B cell (primary cell): ENCODE results near the gene GNB1. TPM values are rescaled to one million over a fixed set of nuclear protein-coding genes. Genes with fewer than 3 reads are reported as not detected.

Source experiments
- ATAC-seq: fragments of 200-7000 bp; cut with Tn5 transposase; one replicate; pipeline ENCODE4 v1.10.0; 2021; ENCODE audit warnings: low read depth, mild to moderate bottlenecking, moderate number of reproducible peaks, moderate library complexity
- CTCF ChIA-PET: fragments of 350-600 bp; sonication (Branson Sonifier 250); formaldehyde crosslinking; loops from one replicate; lab custom pipeline; 2021; ENCODE audit warnings: antibody characterized with exemption, inconsistent platforms; lab: Charles Lee
- POLR2A ChIA-PET: fragments of 350-600 bp; sonication (Branson Sonifier 250); formaldehyde crosslinking; loops from one replicate; lab custom pipeline; 2021; ENCODE audit warnings: antibody characterized with exemption; lab: Charles Lee
- DNase-seq: peaks from one replicate; pipeline ENCODE4 v3.0.0; 2013
- H2AFZ ChIP-seq: 2 replicates; pipeline ENCODE4 v1.6.1; 2012; ENCODE audit warnings: mild to moderate bottlenecking, low read depth, low read length; ENCODE audit not compliant: insufficient read depth, poor library complexity, severe bottlenecking
- H3K27ac ChIP-seq, 2 donors: 1 replicate in 1 of 2; 2 replicates in 1 of 2; pipeline ENCODE4 v1.5.1; 2012 to 2013; ENCODE audit warnings: low read length in 2 of 2, mild to moderate bottlenecking in 2 of 2, moderate library complexity in 1 of 2
- H3K27me3 ChIP-seq, 4 experiments: fragments of 200-600 bp in 1 of 4; sonication (generic) in 1 of 4; replicated peaks in 1 of 4; 1 replicate in 2 of 4; 2 replicates in 2 of 4; pipeline versions ENCODE4 v1.6.1 to v1.7.0; 2013 to 2016; ENCODE audit warnings: low read length in 3 of 4, mild to moderate bottlenecking in 2 of 4, mixed read lengths in 1 of 4, moderate library complexity in 1 of 4; ENCODE audit not compliant: insufficient read depth in 4 of 4, control insufficient read depth in 3 of 4; ENCODE audit errors: control extremely low read depth in 1 of 4
- H3K36me3 ChIP-seq, 2 experiments: replicated peaks in 1 of 2; 1 replicate in 1 of 2; 2 replicates in 1 of 2; pipeline versions ENCODE4 v1.6.1 to v1.7.1; 2013; ENCODE audit warnings: low read length in 1 of 2; ENCODE audit not compliant: insufficient read depth in 2 of 2, control insufficient read depth in 1 of 2; ENCODE audit errors: control extremely low read depth in 1 of 2, extremely low read depth in 1 of 2
- H3K4me1 ChIP-seq, 2 donors: fragments of 200-600 bp in 1 of 2; sonication (generic) in 1 of 2; 1 replicate in 1 of 2; 2 replicates in 1 of 2; pipeline versions ENCODE4 v1.5.1 to v1.6.1; 2013 to 2017; ENCODE audit warnings: low read length in 2 of 2; ENCODE audit not compliant: control insufficient read depth in 2 of 2, insufficient read depth in 2 of 2
- H3K4me2 ChIP-seq: replicated peaks from 2 replicates; pipeline ENCODE3; 2012; ENCODE audit warnings: mild to moderate bottlenecking, low read depth, low read length; ENCODE audit not compliant: poor library complexity, severe bottlenecking
- H3K4me3 ChIP-seq, 5 experiments: fragments of 200-600 bp in 1 of 5; sonication (generic) in 1 of 5; 1 replicate in 3 of 5; 2 replicates in 2 of 5; pipeline versions ENCODE4 v1.5.1 to v1.7.0; 2011 to 2016; ENCODE audit warnings: low read length in 4 of 5, mild to moderate bottlenecking in 4 of 5, low read depth in 2 of 5, control low read depth in 1 of 5, moderate library complexity in 1 of 5; ENCODE audit not compliant: insufficient read depth in 1 of 5; ENCODE audit errors: control extremely low read depth in 1 of 5, extremely low read depth in 1 of 5
- H3K79me2 ChIP-seq: fragments of 200-600 bp; sonication (generic); one replicate; pipeline ENCODE4 v1.6.0; 2016; ENCODE audit warnings: low read length; ENCODE audit not compliant: control insufficient read depth, insufficient read depth
- H3K9ac ChIP-seq: fragments of 200-600 bp; sonication (generic); 2 replicates; pipeline ENCODE4 v1.6.1; 2017; ENCODE audit warnings: mild to moderate bottlenecking, low read length, moderate library complexity
- H3K9me3 ChIP-seq, 3 donors: one replicate each; pipeline versions ENCODE4 v1.6.1 to v1.7.1; 2013; ENCODE audit warnings: low read length in 2 of 3; ENCODE audit not compliant: control insufficient read depth in 2 of 3, insufficient read depth in 1 of 3; ENCODE audit errors: control extremely low read depth in 1 of 3
- H4K20me1 ChIP-seq: 2 replicates; pipeline ENCODE4 v1.6.0; 2012; ENCODE audit warnings: mild to moderate bottlenecking, low read length; ENCODE audit not compliant: insufficient read depth, control insufficient read depth, poor library complexity, severe bottlenecking
- H3K27ac Mint-ChIP-seq: one replicate; pipeline ENCODE4 v1.8.0; 2021; ENCODE audit warnings: mixed read lengths
- H3K27me3 Mint-ChIP-seq: one replicate; pipeline ENCODE4 v1.8.0; 2021; ENCODE audit warnings: mixed read lengths
- H3K4me1 Mint-ChIP-seq: one replicate; pipeline ENCODE4 v1.8.0; 2021; ENCODE audit warnings: mixed read lengths
- H3K4me3 Mint-ChIP-seq: one replicate; pipeline ENCODE4 v1.8.0; 2021; ENCODE audit warnings: mixed read lengths
- H3K9me3 Mint-ChIP-seq: one replicate; pipeline ENCODE4 v1.8.0; 2022; ENCODE audit warnings: mixed read lengths; ENCODE audit not compliant: insufficient read depth
- EZH2 ChIP-seq: IDR thresholded peaks from 2 replicates; pipeline ENCODE4 v1.6.1; 2012; ENCODE audit warnings: borderline replicate concordance, low read depth, mild to moderate bottlenecking, moderate library complexity, low read length; ENCODE audit not compliant: insufficient read depth, poor library complexity, severe bottlenecking
- WGBS: methylation state at CpG from one replicate; pipeline ENCODE4 v1.1.5; 2013; ENCODE audit warnings: missing lambda C conversion rate; ENCODE audit not compliant: insufficient coverage; 5-methylcytosine and 5-hydroxymethylcytosine counted together
- intact Hi-C: fragments of 100-400 bp; cut with micrococcal nuclease; formaldehyde crosslinking; loops from one replicate; pipeline ENCODE4 v1.10.0; 2022
- polyA plus RNA-seq: library from polyadenylated mRNA; depleted of rRNA; stranded (reverse); fragments of >200 nt; gene quantifications from 2 replicates; pipeline ENCODE4 v1.2.3, GENCODE V29; 2012
- total RNA-seq, 2 donors: library from RNA; stranded (reverse); fragments of 120-200 nt in 1 of 2; gene quantifications; 1 replicate in 1 of 2; 2 replicates in 1 of 2; pipeline versions ENCODE4 v1.2.3 to v1.2.4, GENCODE V29; 2013 to 2022
- TF ChIP-seq, protein P1 (sequence below): fragments of 200-600 bp; IDR thresholded peaks from one replicate; pipeline ENCODE4 v1.8.0; 2022; ENCODE audit warnings: antibody characterized with exemption, mild to moderate bottlenecking

GNB1 gene
- total and polyA plus RNA-seq, 2 donors (not counting 1 experiment from before 2014, with no cell fraction given), result 249 to 269 TPM

DNA sequence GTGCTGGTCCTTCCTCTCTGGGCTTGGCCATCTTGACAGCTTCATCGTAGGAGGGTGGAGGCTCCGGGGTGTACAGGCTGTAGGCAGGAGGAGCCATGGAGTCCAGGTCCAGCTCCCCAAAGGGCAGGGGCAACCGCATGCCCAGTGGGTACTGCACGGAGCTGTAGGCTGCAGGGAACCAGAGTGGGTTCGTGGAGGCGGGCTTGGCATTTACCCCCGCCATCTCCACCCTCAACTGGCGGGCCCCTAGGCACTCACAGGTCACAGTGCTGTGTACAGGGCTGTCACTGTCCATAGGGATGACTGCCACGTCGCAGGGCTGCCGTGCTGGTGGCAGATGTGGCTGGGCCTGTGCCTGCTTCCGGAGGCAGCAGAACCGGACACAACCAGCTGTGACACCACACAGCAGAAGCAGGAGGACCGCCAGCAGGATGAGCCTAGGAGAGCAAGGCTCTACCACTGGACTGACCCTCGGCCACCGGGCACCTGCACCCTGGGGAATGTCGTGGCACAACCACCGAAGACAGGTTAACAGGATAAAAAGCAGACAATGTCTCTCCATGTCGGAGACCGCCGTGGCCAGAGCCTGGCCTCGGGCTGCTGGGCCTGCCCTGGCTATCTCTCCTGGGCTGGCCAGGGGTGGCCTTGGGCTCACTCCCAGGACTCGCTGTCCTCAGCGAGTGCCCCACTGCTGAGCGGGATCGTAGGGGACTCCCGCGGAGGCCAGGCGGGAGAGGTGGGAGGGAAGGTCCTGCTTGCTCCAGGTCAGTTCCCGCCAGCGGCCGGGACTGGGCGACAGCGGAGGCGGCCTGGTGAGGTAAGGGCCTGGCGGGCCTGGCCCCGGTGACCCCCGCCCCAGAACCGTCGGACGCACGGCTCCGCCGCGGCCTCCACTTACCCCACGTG lies 27.4 kb upstream of the GNB1 start:
- no peak for ATAC-seq
- POLR2A ChIA-PET, result no interaction called here
- CTCF ChIA-PET, result interaction anchor here (1.4 to 1.7 kb wide), 2 partner anchors 8 to 9 kb away, joined by 6 read pairs; no protein-coding TSS in a partner anchor

More for the DNA sequence above, 27.4 kb upstream of the GNB1 start:
- H3K4me3 ChIP-seq, result peak overlapping the region in 4 of 5 experiments; percentile 37 to 67 (median 60)
- TF ChIP-seq, protein P1, sequence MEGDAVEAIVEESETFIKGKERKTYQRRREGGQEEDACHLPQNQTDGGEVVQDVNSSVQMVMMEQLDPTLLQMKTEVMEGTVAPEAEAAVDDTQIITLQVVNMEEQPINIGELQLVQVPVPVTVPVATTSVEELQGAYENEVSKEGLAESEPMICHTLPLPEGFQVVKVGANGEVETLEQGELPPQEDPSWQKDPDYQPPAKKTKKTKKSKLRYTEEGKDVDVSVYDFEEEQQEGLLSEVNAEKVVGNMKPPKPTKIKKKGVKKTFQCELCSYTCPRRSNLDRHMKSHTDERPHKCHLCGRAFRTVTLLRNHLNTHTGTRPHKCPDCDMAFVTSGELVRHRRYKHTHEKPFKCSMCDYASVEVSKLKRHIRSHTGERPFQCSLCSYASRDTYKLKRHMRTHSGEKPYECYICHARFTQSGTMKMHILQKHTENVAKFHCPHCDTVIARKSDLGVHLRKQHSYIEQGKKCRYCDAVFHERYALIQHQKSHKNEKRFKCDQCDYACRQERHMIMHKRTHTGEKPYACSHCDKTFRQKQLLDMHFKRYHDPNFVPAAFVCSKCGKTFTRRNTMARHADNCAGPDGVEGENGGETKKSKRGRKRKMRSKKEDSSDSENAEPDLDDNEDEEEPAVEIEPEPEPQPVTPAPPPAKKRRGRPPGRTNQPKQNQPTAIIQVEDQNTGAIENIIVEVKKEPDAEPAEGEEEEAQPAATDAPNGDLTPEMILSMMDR, result no peak
- TF ChIP-seq EZH2, result no peak
- intact Hi-C loops, result loop anchor here (5.0 kb wide), 2 partner anchors 214 to 609 kb away; partner anchors contain the start of gene PANK4
- H3K79me2 ChIP-seq, result no peaks in the 10 kb centered on the region
- Mint-ChIP-seq H3K27ac (no peak overlapping the region), H3K27me3 (peaks cover 4% of the 10 kb centered on the region), H3K4me3 (peak overlapping the region; percentile 56), H3K9me3 (no peaks in the 10 kb centered on the region), H3K4me1 (peaks cover 4% of the 10 kb centered on the region)
- DNase-seq, result no peak
- peak overlapping the region; percentile 66 for H3K9ac ChIP-seq
- peak overlapping the region; percentile 73 for H2AFZ ChIP-seq
- no peaks in the 10 kb centered on the region for H4K20me1 ChIP-seq
- peaks cover 0 to 8% (median 0%) of the 10 kb centered on the region in 3 donors for H3K9me3 ChIP-seq
- no peaks in the 10 kb centered on the region for H3K36me3 ChIP-seq
- peaks cover 12 to 22% of the 10 kb centered on the region in 2 donors for H3K4me1 ChIP-seq
- WGBS, result 52% methylated on average over 46 of the region's 46 CpGs
- H3K27ac ChIP-seq, result no peak overlapping the region
- H3K4me2 ChIP-seq, result peak overlapping the region; percentile 96
- H3K27me3 ChIP-seq, result peaks cover 0 to 18% (median 0%) of the 10 kb centered on the region in 4 experiments
